OCI-M1 (cell line): ENCODE results near the gene TFB1M.

ENCODE experiments used
- DNase-seq: peaks from one replicate; lab custom pipeline; 2025; lab: John Stamatoyannopoulos, UW

Gene TFB1M

DNA sequence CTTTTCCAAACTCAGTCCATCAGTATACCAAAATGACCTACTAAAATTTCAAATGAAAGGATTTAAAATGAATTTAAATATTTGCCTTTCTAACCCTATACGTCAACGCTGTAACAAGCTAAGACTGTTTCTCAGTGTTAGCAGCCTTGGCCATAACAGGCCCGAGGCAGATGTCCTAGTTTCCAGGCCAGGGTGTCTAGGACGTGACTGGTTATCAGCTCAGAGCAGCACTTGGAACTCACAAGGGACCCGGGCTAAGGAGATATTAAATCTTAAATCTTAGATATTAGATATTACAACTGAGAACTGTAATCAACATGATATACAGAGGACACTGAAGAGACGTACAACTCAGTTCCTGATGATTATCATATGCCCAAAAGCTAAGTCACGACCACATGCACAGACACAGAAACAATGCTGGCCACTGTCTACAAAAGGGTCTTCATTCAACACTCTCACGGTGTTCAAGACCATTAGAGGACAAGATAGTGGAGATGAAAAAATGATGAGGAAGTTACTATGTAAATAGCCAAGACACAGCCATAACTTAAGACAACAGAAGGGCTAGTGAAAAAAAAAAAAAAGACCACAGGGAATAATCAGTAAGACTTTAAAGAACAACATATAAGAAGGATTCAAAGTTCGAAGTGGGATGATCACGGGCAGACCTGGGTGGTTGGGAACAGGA is 50.8 kb downstream of the TFB1M start, which contains the start of gene CLDN20:
TSS of gene CLDN20 (plus strand) at position 641 of the 691 bp plus-strand sequence. CDS start 11,707 bp downstream, outside the sequence.
- DNase-seq: no peak

DNA sequence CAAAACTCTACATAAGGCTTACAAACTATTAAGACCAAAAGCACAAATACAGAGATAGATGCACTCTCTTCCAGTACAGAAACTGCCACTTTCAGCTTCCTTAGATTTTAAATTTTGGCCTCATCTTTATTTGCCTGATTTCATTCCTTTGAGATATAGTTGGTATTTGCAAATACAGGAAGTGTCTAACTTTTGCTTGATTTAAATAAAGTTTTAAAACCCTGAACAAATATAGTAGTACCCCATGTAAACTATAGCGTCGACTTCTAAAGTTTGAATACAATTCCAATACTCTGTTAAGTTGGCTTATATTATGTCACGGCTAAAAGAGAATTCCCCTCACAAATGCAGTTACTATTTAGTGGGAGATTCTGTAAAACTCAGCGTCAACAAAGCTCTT is 51.6 kb downstream of the TFB1M start:
- DNase-seq: no peak

DNA sequence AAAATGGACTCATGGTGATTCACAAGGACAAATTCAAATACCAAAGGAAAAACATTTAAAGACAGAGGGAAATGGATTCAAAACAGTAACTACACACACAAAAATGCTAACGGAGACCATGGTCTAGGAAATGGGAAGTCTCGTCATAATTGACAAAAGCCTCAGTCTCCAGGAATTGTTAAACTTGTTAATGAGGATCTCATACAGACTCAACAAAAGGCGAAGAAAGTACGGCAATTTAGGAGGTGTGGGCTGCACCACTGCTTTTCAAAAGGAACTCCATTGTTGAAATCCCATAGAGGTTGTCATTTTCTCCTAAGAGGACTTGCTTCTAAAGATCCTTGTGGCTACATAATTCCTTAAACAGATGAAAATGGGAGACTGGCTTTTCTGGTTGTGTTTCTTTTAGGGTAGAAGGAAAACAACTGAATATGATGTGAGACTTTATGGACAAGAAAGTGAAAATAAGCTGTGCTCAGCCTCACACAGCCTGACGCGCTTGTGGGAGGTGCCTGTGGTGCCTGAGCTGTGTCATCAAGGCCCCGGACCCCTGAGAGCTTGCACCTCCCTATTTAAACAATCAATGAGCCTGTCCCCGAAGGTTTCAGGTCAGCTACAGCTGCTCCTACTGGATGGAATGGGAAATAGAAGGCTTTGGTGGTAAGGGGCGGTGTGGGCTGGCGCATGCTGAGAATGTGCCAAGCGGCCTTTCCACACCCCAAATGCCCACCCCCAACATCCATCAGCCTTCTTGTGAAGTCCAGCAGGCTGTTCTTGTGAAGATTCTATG is 53.0 kb downstream of the TFB1M start:
- no peak for DNase-seq

DNA sequence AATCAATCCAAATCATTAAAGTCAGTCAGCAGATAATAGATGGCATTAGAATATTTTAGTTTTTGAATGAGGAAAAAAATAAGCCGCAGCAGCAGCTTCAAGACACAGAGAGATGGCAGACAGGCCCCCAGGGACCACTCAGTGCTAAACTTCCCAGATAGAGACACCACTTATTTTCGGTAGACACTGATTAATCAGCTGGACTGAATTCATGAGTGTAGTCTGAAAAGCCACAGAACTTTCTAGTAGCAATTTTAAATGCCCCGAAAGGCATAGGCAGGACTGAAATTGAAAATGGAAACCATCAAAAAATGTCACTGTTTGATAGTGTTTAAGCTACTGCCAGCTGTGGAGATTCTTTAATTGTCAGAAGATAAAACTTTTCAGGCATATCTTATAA is 53.6 kb downstream of the TFB1M start:
- no peak for DNase-seq

DNA sequence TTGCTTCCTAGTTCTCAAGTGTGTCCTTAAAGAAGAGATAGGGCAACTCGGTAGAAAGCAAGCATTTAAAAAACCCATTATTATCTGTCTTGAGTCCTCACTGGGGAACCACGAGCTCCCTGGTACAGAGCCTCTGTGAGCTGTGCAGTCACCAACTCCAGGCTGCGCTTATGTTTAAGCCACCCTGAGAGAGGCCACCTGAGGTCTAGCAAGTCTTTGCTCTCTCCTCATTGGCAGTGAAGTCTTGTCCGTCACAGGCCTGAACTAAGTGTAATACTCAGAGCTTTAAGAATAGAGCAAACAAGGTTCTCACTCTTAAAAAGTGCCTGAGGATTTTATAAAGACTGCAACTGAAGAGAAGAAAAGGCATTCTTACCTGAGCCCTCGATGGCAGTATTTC is 54.4 kb downstream of the TFB1M start:
- no peak for DNase-seq

DNA sequence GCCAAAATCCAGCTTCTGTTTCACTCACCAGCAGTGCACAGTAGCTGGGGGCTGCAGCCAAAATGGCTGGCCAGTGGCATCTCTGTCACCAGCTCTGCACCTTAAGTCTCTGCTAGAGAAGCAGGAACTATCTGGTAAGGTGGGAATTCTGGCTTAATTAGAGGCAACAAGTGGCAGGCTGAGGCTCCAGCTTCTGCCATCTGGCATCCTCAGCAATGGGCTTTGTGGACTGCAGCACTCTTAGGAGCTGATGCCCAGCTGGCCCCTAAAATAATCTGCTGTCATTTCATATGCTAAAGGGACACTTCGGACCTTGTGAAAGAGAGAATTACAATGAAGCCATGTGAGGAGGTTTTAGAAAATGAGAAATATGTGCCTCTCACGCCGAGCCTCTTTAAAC is 55.1 kb downstream of the TFB1M start:
- no peak for DNase-seq

DNA sequence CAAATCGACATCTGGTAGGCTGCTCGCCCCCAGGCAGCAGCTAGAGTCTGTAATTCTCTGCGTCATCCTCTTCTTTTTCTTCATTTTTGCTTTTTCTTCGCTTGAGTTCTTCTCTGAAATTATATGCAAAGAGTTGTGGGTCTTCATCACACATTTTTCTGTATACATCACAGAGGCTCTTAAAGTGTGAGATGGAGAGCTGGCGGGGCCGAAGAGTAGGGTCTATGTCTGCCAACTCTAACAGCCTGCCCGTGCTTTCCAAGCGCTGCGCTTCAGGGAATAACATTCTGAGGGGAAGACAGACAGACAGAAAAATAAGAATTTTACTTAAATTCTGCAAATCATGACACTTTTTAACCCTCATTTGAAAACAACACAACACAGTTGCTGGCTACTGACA is 56.5 kb downstream of the TFB1M start:
- DNase-seq: no peak

DNA sequence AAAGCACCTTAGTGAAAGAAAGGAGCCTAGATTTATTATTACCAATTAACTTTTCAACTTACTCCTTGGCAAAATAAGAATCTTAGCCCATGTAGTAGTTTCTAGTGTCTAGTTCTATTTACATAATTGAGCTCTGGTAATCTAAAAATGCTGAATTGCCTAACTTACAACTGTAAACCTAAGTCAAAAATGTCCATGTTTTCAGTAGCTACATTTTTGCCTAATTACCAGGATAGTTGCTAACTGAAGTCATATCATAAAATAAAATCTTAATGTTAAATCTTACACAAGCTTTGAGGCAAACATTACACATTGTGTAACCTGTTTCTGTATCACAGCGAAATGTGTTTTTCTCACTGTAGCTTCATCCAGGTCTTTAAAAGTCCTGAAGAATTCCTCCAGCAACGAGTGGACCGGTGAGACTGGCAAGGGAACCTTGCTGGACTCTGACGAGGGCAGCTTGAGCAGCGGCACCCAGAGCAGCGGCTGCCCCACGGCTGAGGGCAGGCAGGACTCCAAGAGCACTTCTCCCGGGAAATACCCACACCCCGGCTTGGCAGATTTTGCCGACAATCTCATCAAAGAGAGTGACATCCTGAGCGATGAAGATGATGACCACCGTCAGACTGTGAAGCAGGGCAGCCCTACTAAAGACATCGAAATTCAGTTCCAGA is 58.0 kb downstream of the TFB1M start:
- DNase-seq: no peak

DNA sequence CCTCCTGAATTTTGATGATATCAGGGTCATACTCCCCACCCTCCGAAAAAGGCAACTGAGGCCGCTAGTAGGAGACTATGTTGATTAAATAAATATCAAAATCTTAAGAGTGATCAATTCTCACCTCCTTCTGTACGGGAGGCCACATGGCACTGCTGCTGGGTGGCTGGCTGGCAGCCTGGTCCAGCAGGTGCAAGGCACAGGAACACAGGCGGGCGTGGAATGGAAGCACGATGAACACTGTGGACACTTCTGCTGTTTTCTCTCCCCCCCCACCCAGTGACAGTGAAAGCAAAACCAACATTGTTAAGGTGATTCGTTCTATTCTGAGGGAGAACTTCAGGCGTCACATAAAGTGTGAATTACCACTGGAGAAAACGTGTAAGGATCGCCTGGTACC is 60.1 kb downstream of the TFB1M start:
- DNase-seq: no peak

DNA sequence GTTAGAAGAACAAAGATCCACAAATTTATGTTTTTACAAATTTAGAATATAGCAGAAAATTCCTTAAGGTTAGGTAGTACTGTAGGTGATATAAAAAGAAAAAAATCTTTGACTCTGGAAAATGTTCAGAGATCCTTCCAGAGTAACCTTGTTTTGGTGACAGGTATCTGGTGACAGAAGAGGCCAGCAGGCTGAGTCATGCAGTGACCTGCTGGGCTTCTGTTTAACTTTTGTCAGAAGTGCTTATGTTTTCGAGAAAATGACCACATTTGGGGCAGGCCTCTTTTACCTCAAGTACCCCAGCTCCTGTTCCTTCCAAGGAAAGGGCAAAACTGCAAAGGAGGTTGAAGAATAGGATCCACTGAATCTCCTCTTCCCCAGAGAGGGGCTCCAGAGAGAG is 60.9 kb downstream of the TFB1M start:
- no peak for DNase-seq

DNA sequence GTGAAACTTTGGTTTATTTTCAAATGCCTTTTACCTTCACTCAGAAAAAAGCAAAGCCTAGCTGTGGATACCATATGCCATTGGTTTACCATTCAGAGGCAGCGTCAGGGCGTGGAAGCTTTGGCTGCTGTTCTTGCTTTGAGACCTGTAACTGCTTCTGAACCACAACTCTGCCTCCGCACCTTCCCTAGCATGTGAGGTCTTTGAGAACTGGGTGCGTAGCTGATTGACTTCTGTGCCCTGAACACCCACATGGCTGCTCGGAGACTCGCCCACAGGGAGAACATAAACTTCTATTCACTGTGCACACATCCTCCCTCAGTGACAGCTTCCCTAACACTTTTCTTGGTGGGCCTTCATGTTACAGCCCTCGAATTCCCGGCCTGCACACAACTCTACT is 61.7 kb downstream of the TFB1M start:
- DNase-seq: no peak

DNA sequence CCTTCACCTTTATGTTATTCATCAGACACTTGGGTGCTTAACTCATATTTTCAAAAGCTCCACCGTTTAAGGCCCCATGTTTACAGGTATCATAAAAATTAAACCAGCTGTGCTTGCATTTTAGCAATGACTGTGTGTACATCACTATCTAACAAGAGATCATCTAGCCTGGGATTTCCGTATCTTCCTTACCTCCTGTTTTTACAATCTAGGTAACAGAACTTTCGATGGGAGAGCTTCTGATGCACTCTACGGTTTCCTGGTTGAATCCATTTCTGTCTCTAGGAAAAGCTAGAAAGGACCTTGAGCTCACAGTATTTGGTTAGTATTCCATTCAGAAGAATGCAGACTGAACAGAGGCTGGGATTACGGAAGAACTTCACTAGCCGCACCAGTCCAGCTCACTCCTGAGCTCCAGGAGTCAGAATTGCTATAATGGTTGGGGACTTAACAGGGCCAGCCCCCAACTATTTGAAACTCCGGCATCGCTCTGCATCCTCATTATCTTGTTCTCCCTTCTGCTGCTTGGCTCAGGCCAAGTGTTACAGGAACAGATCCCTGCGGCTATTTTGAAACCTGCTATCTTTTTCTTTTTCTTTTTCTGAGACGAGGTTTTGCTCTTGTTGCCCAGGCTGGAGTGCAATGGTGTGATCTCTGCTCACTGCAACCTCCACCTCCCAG is 63.4 kb downstream of the TFB1M start:
- no peak for DNase-seq

DNA sequence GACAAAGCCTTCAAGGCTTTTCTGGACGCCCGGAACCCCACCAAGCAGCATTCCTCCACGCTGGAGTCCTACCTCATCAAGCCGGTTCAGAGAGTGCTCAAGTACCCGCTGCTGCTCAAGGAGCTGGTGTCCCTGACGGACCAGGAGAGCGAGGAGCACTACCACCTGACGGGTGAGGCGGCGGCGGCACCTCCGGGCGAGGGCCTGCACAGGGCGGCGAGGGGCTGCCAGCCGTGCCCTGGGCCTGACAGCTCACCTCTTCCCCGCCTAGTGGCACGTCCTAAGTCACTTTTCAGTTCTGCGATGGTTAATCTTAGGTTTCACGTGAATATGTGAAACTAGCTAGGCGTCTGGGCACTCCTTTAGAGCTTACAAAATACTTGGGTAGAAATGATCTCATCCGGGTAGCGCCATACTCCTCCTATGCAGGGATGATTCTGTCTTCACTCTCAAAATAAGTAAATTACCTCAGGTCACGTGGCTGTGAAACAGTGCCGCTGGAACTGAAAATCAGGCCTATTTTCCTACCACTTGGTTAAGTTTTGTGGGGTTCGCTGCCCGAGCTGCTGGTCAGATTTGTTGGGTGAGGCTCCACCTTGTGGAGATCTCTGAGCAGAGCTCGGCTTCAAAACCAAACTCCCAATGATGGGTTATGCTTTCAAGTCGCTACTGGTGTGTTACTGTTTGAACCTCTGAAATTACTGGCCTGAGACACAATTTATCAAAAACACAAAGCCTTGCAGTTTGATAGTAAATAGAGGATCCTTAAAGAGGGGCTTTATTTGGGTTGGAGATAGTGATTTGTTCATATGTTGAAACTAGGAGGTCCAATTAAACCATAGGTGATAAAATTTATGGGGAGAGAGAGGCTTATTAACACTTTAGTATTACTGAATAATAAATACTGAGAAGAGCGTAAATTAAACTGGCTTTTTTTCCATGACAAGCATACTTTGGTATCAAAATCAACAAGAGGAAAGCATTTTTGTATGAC is 66.0 kb downstream of the TFB1M start:
- no peak for DNase-seq

DNA sequence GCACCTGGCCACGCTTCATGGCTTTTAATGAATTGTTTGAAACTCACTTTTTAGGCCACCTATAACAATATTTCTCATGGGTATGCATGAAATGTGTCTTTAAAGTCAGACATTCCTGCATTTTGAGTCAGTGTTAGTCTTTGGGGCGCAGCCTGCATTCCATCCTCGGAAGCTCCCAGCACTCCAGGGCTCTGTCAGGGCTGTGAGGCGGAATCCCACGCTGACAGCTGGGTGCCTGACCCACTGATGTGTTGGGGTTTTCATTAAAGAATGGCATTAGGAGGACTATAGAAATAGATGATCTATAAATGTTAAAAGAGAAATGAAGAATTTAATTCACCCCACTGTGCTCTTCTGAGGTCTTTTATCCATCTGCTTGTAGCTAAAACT is 66.7 kb downstream of the TFB1M start:
- no peak for DNase-seq

DNA sequence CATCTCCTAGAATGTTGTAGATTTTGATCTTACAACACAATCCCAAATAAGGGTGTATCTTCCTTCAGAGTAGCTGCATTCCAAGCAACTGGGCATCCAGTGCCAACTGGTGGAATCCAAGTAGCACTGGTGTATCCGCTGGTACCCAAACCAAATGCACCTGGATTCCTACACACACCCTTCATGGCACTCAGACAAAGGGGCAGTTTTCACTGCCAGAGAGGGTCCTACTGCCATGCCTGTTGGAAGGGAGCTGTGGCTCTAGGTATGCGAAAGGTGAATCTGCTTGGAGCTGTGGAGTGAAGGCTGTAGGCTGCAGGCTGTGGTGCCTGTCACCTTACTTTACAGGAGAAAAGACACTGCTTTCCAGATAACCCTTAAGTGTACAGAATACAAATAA is 67.5 kb downstream of the TFB1M start:
- no peak for DNase-seq

DNA sequence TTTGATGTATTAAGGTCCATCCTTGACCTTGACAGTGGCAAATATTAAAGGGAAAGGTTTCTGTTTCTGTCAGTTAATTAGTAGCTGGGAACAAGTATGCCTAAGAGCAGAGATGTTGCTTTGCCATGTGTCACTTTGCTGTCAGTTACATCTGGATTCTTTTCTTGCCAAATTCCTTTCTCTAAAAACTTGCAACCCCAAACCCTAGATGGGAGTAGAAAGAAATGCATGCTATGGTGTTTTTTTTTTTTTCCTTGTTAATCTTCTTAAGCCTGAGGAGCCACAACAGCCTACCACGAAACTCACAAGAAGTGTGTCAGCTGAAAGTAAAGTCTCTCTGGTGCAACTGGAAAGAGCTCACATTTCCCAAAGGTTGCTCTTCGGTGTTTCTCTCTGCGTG is 68.5 kb downstream of the TFB1M start:
- no peak for DNase-seq

DNA sequence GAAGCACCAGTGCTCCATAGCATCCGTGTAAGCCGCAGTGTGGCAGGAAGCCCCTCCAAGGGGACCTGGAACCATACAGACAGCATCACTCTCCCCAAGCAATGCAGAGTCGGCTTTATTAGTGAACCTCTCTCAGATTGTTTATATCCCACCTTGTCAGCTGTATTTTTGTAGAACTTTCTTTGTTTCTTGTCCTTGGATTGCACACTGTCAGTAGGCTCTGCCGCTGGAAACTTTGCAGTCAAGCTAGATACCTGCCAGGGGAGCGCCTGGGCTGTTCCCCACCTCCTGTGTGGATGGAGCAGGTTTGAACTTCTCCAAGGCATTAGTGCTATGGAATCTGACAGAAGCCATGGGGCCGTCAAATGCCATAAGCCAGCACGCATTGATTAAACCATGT is 69.1 kb downstream of the TFB1M start:
- DNase-seq: no peak

DNA sequence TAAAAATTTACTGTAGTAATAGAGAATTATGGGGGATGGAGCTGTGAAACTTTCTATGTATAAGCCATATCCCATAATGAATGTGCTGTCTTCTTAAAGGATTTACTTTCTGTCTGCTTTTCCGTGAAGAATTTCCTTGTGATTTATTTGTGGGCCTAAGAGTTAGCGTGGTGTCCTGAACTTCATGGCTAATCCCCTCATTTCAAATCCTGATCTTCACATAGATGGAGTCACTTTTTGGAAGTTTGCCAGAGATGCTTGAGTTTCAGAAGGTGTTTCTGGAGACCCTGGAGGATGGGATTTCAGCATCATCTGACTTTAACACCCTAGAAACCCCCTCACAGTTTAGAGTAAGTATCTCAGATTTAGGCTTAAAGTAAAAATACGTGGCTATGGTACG is 69.8 kb downstream of the TFB1M start:
- no peak for DNase-seq

DNA sequence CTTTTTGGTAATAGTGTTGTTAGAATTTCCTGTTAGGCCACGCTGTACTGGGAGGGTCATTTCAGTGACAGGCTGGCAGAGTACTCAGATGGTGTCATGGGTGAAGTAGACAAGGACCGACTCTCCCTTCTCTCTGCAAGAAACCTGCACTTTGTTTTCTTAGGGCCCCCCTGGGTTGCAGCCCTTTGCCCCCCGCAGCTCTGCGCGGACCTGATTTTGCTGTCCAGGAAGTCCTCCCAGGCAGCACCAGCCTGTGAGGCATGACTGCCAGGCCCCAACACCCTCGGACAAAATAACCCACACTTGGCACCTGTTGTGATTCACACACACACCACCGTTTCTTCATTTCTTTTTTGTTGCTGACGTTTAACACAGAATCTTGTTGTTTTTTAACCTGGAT is 72.3 kb downstream of the TFB1M start:
- no peak for DNase-seq

DNA sequence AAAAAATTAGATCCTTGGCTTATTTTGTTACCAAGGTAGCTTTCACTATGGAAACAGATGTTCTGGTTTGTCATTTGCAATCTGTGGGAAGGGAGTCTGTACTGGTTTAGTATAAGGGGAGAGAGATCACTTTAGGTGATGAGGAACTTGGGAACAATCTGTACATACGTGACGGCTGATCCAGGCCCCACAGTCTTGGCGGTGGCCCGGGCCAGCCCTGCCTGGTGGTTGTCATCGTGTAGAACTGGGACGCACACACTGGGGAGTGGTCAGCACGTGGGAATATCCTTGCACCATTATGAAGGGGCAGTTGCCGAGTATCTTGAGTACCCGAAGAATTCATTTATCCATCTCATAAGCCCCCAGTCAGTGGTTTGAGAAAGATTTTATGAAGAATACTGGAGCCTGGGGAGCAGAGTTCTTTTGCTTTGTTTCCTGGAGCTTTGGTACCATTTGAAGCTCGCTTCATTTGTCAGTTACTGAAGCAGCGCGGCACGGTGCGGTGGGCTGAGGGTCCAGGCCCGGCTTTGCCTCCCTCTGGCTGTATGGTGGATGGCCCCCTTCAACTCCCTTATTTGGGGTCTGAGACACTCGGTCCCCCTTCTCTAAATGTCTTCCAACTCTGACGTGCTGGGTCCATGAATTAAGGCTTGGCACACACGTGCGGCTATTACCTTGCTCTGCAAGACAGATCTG is 73.2 kb downstream of the TFB1M start:
- DNase-seq: no peak

DNA sequence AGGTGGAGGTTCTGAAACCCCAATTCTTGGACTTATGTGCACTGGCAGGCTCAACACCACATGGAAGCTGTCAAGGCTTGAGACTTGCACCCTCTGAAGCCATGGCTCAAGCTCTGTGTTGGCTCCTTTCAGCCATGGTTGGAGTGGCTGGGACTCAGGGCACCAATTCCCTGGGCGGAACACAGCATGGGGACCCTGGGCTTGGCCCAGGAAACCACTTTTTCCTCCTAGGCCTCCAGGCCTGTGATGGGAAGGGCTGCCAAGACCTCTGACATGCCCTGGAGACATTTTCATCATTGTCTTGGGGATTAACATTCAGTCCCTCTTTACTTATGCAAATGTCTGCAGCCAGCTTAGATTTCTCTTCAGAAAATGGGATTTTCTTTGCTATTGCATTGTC is 76.7 kb downstream of the TFB1M start:
- no peak for DNase-seq
